IMR-90 (cell line): ENCODE data around the gene PLA2G12A. TPM values are rescaled to one million over a fixed set of nuclear protein-coding genes. Genes with fewer than 3 reads are reported as not detected.

ENCODE experiments used
- ATAC-seq: fragments of 200-7000 bp; cut with Tn5 transposase; 2 replicates; pipeline ENCODE4 v1.9.1; 2020; ENCODE audit warnings: low read depth, mild to moderate bottlenecking, moderate library complexity
- BruUV-seq: library from RNA; stranded (reverse); fragments of 400-500 nt; replicated peaks from 2 replicates; lab custom pipeline; 2021; lab: Mats Ljungman, UMichigan
- CTCF ChIA-PET: fragments of 300-600 bp; formaldehyde crosslinking; extraction: SDS; loops from one replicate; lab custom pipeline; 2021; ENCODE audit warnings: antibody characterized with exemption; lab: Yijun Ruan, JAX
- POLR2A ChIA-PET: fragments of 300-600 bp; sonication (Branson Sonifier 250); formaldehyde crosslinking; loops from one replicate; lab custom pipeline; 2022; ENCODE audit warnings: antibody characterized with exemption; ENCODE audit not compliant: unreplicated experiment; lab: Charles Lee
- DNase-seq: peaks from one replicate; pipeline ENCODE4 v3.0.0; 2013
- H2AFZ ChIP-seq: replicated peaks from 2 replicates; pipeline ENCODE3; 2013; ENCODE audit warnings: low read length, mild to moderate bottlenecking; ENCODE audit not compliant: poor library complexity
- H2AK5ac ChIP-seq: 2 replicates; pipeline ENCODE4 v1.6.1; 2013; ENCODE audit warnings: low read depth, low read length, inconsistent platforms
- H2AK9ac ChIP-seq: replicated peaks from 2 replicates; pipeline ENCODE3; 2013; ENCODE audit warnings: mild to moderate bottlenecking, low read depth, low read length, moderate library complexity; ENCODE audit not compliant: poor library complexity
- H2BK120ac ChIP-seq: 2 replicates; pipeline ENCODE4 v1.6.1; 2013; ENCODE audit warnings: low read depth, low read length, inconsistent platforms
- H2BK15ac ChIP-seq: 3 replicates; pipeline ENCODE4 v1.6.1; 2013; ENCODE audit warnings: low read depth, low read length, inconsistent platforms
- H2BK20ac ChIP-seq: 2 replicates; pipeline ENCODE4 v1.6.1; 2013; ENCODE audit warnings: low read depth, mild to moderate bottlenecking, inconsistent platforms, low read length, moderate library complexity
- H2BK5ac ChIP-seq: 2 replicates; pipeline ENCODE4 v1.6.1; 2013; ENCODE audit warnings: mild to moderate bottlenecking, low read depth, low read length, inconsistent platforms; ENCODE audit not compliant: poor library complexity, severe bottlenecking
- H3K14ac ChIP-seq: replicated peaks from 2 replicates; pipeline ENCODE4 v1.6.1; 2013; ENCODE audit warnings: low read depth, low read length, inconsistent platforms
- H3K18ac ChIP-seq: 2 replicates; pipeline ENCODE4 v1.6.1; 2013; ENCODE audit warnings: low read depth, low read length, control low read depth
- H3K23ac ChIP-seq: 2 replicates; pipeline ENCODE4 v1.6.1; 2013; ENCODE audit warnings: low read depth, low read length, inconsistent platforms
- H3K27ac ChIP-seq: 2 replicates; pipeline ENCODE4 v1.5.1; 2013; ENCODE audit warnings: mild to moderate bottlenecking, control low read depth, low read length; ENCODE audit not compliant: insufficient read depth
- H3K27me3 ChIP-seq: 2 replicates; pipeline ENCODE4 v1.6.1; 2013; ENCODE audit warnings: low read length; ENCODE audit not compliant: control insufficient read depth, insufficient read depth
- H3K36me3 ChIP-seq: 2 replicates; pipeline ENCODE4 v1.6.1; 2013; ENCODE audit warnings: low read length, mixed read lengths; ENCODE audit not compliant: control insufficient read depth, insufficient read depth
- H3K4ac ChIP-seq: 2 replicates; pipeline ENCODE4 v1.6.1; 2013; ENCODE audit warnings: low read depth, low read length, inconsistent platforms
- H3K4me1 ChIP-seq: 2 replicates; pipeline ENCODE4 v1.6.1; 2013; ENCODE audit warnings: low read length, mixed read lengths; ENCODE audit not compliant: control insufficient read depth, insufficient read depth
- H3K4me2 ChIP-seq: 2 replicates; pipeline ENCODE4 v1.6.1; 2013; ENCODE audit warnings: low read depth, mild to moderate bottlenecking, control low read depth, low read length, moderate library complexity
- H3K4me3 ChIP-seq: 2 replicates; pipeline ENCODE4 v1.5.1; 2013; ENCODE audit warnings: low read depth, mild to moderate bottlenecking, control low read depth, low read length, moderate library complexity; ENCODE audit not compliant: insufficient read depth
- H3K56ac ChIP-seq: 2 replicates; pipeline ENCODE4 v1.6.1; 2013; ENCODE audit warnings: low read length, inconsistent platforms; ENCODE audit not compliant: insufficient read depth; ENCODE audit errors: extremely low read depth
- H3K79me1 ChIP-seq, 2 experiments: 2 replicates each; pipeline ENCODE4 v1.6.1; 2013; ENCODE audit warnings: low read length in 2 of 2, inconsistent platforms in 1 of 2, low read depth in 1 of 2
- H3K9ac ChIP-seq: 2 replicates; pipeline ENCODE4 v1.6.1; 2013; ENCODE audit warnings: low read depth, low read length, control low read depth
- H3K9me1 ChIP-seq: 2 replicates; pipeline ENCODE4 v1.6.1; 2013; ENCODE audit warnings: low read length, inconsistent platforms; ENCODE audit not compliant: insufficient read depth
- H3K9me3 ChIP-seq: 2 replicates; pipeline ENCODE4 v1.6.1; 2013; ENCODE audit warnings: low read length; ENCODE audit not compliant: control insufficient read depth, insufficient read depth
- H4K20me1 ChIP-seq: 2 replicates; pipeline ENCODE4 v1.6.1; 2013; ENCODE audit warnings: low read length, inconsistent platforms; ENCODE audit not compliant: insufficient read depth
- H4K5ac ChIP-seq: 2 replicates; pipeline ENCODE4 v1.6.1; 2013; ENCODE audit warnings: mild to moderate bottlenecking, low read depth, low read length, control low read depth
- H4K8ac ChIP-seq, 2 experiments: 2 replicates each; pipeline ENCODE4 v1.6.1; 2013; ENCODE audit warnings: low read depth in 2 of 2, low read length in 2 of 2, control low read depth in 1 of 2, inconsistent platforms in 1 of 2
- H4K91ac ChIP-seq: 2 replicates; pipeline ENCODE4 v1.6.1; 2013; ENCODE audit warnings: low read depth, low read length, inconsistent platforms; ENCODE audit not compliant: insufficient read depth
- BHLHE40 ChIP-seq: fragments of 150-350 bp; IDR thresholded peaks from 2 replicates; pipeline ENCODE4 v1.6.1; 2016; ENCODE audit warnings: mild to moderate bottlenecking, low read depth, low read length
- CHD1 ChIP-seq: IDR thresholded peaks from 2 replicates; pipeline ENCODE4 v1.6.1; 2012; ENCODE audit warnings: low read depth, low read length, improper control_type of control experiment
- MAZ ChIP-seq: IDR thresholded peaks from 2 replicates; pipeline ENCODE4 v1.6.1; 2012; ENCODE audit warnings: low read depth, mild to moderate bottlenecking, low read length, improper control_type of control experiment, moderate library complexity, borderline replicate concordance
- POLR2A ChIP-seq: IDR thresholded peaks from 2 replicates; pipeline ENCODE4 v1.6.1; 2012; ENCODE audit warnings: mild to moderate bottlenecking, low read depth, low read length
- RAD21 ChIP-seq: IDR thresholded peaks from 2 replicates; pipeline ENCODE4 v1.6.1; 2012; ENCODE audit warnings: low read length, improper control_type of control experiment
- RFX5 ChIP-seq: IDR thresholded peaks from 2 replicates; pipeline ENCODE4 v1.8.0; 2012; ENCODE audit warnings: low read depth, mild to moderate bottlenecking, low read length, moderate library complexity
- WGBS, 2 experiments: methylation state at CpG; one replicate each; pipeline versions ENCODE4 v1.1.5 to v1.1.7; 2013; ENCODE audit warnings: missing lambda C conversion rate in 2 of 2; ENCODE audit not compliant: insufficient read length in 1 of 2; ENCODE audit errors: extremely low coverage in 2 of 2; 5-methylcytosine and 5-hydroxymethylcytosine counted together
- dilution Hi-C: fragments of 300-500 bp; cut with HindIII; formaldehyde crosslinking; loops from one replicate; pipeline ENCODE4 v1.14.3; 2018; ENCODE audit warnings: low sequenced_read_pairs; ENCODE audit not compliant: unreplicated experiment
- in situ Hi-C: fragments of 300-500 bp; cut with MboI; formaldehyde crosslinking; loops from 3 replicates; pipeline ENCODE4 v1.14.3; 2019; ENCODE audit warnings: low sequenced_read_pairs, inconsistent platforms, mixed read lengths
- intact Hi-C: fragments of 100-400 bp; cut with micrococcal nuclease; formaldehyde crosslinking; loops from 2 replicates; pipeline ENCODE4 v1.10.0; 2022
- polyA plus RNA-seq, 3 experiments: library from polyadenylated mRNA; depleted of rRNA; stranded (reverse); fragments of >200 nt; gene quantifications; 2 replicates each; pipeline ENCODE4 v1.2.3, GENCODE V29; 2012; ENCODE audit warnings: low replicate concordance in 1 of 3
- total RNA-seq: library from RNA; depleted of rRNA; stranded (reverse); fragments of >200 nt; gene quantifications from 2 replicates; pipeline ENCODE4 v1.2.3, GENCODE V29; 2012
- TF ChIP-seq, protein P1 (sequence below): fragments of 150-350 bp; IDR thresholded peaks from 2 replicates; pipeline ENCODE4 v1.6.1; 2017; ENCODE audit warnings: mild to moderate bottlenecking, antibody characterized with exemption, low read length, low read depth

The PLA2G12A gene
- total and polyA plus RNA-seq, 2 of the 4 experiments (the other 2 are of a cell fraction): 10.3 to 17.4 TPM

DNA sequence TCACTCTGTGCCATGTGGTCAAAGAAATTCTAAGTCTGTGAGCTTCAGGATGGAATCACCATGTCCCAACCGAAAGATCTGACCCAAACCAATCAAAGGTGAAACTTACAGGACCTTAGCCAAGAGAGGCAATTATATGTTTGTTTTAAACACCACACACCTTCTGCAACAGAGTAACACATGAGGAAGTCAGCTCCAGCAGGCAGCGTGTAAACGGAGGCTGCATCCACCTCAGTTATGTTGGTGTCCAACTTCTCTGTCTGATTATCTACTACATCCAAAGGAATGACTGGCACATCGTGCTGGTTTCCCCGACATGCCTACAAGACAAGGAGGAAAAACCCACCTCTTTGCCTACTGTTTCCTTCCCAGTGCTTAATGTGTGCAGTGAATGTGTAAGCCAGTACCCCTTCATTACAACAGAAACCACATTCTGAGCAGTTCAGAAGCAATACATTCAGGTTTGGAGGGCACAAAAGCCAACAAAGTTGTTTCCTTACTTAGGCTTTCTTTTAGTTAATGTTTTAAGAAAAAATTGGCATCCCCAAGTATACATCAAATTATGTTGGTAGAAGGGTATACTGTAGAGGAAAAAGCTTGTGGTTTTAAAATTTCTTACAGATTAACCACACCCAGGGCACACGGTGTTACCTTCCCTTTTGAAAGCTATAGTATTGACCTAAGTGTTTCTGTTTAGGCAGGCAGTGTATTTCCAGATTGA lies 39.0 kb downstream of the PLA2G12A start:
- Histone ChIP-seq H4K20me1 (no peaks in the 10 kb centered on the region), H3K9me3 (no peaks in the 10 kb centered on the region), H2BK20ac (no peak overlapping the region), H3K79me1 (peaks cover 4 to 5% of the 10 kb centered on the region in 2 experiments; a peak in 3 of 4 replicates), H3K27ac (no peak overlapping the region), H3K4me3 (no peak overlapping the region), H3K4me1 (no peaks in the 10 kb centered on the region), H3K4ac (no peak overlapping the region), H2AK5ac (no peak overlapping the region), H3K23ac (no peak overlapping the region), H3K36me3 (peaks cover 28% of the 10 kb centered on the region), H3K27me3 (no peaks in the 10 kb centered on the region), H2AFZ (no peak overlapping the region), H3K14ac (no peak overlapping the region; the same call in 1 of the 2 replicates), H3K9me1 (peaks cover 4% of the 10 kb centered on the region), H3K18ac (no peak overlapping the region), H4K8ac (no peak overlapping the region), H2BK120ac (no peak overlapping the region), H4K91ac (no peak overlapping the region), H2BK15ac (no peak overlapping the region), H4K5ac (no peak overlapping the region), H3K9ac (no peak overlapping the region), H3K4me2 (no peak overlapping the region), H2AK9ac (no peak overlapping the region), H2BK5ac (no peak overlapping the region), H3K56ac (no peak overlapping the region)
- no peak for ATAC-seq
- CTCF ChIA-PET: interaction anchor here (1.1 kb wide), 1 partner anchor 10 kb away, joined by 5 read pairs; no protein-coding TSS in a partner anchor
- intact Hi-C loops (no loop called here), in situ Hi-C loops (no loop called here), dilution Hi-C loops (no loop called here)
- no TSS peak for BruUV-seq
- DNase-seq: no peak
- no CpG with 5 or more reads among the region's 6 CpGs for WGBS, 2 experiments
- POLR2A ChIA-PET: no interaction called here
- TF ChIP-seq POLR2A (no peak), RFX5 (no peak), BHLHE40 (no peak), MAZ (no peak), RAD21 (no peak), CHD1 (no peak)
- TF ChIP-seq, protein P1, sequence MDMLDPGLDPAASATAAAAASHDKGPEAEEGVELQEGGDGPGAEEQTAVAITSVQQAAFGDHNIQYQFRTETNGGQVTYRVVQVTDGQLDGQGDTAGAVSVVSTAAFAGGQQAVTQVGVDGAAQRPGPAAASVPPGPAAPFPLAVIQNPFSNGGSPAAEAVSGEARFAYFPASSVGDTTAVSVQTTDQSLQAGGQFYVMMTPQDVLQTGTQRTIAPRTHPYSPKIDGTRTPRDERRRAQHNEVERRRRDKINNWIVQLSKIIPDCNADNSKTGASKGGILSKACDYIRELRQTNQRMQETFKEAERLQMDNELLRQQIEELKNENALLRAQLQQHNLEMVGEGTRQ: no peak
